Natural killer cell treated with Interleukin-12 subunit alpha and Interleukin-12 subunit beta and Interleukin-15 and Interleukin-18, amount 100 ng/mL, for 72 hours (primary cell): ENCODE results near the gene TSPAN9. TPM values are rescaled to one million over a fixed set of nuclear protein-coding genes. Genes with fewer than 3 reads are reported as not detected.

Experiments
- ATAC-seq, 2 donors: fragments of 150-1000 bp; cut with Tn5 transposase in 1 of 2; sonication (Bioruptor Pico), chemical (Tn5 transposase) in 1 of 2; 2 replicates each; pipeline ENCODE4 v1.10.0; 2021
- DNase-seq: peaks from one replicate; pipeline ENCODE4 v3.0.0; 2022; ENCODE audit warnings: low spot score
- H3K27ac Mint-ChIP-seq, 2 donors: 1 replicate in 1 of 2; 2 replicates in 1 of 2; pipeline ENCODE4 v1.8.0; 2022; ENCODE audit warnings: mixed read lengths in 2 of 2, mild to moderate bottlenecking in 1 of 2, moderate library complexity in 1 of 2
- H3K27me3 Mint-ChIP-seq, 2 donors: 1 replicate in 1 of 2; 2 replicates in 1 of 2; pipeline ENCODE4 v1.8.0; 2022; ENCODE audit warnings: mixed read lengths in 2 of 2
- H3K36me3 Mint-ChIP-seq: one replicate; pipeline ENCODE4 v1.8.0; 2022; ENCODE audit warnings: mixed read lengths
- H3K4me1 Mint-ChIP-seq, 2 donors: 1 replicate in 1 of 2; 2 replicates in 1 of 2; pipeline ENCODE4 v1.8.0; 2022; ENCODE audit warnings: low read depth in 2 of 2, mixed read lengths in 2 of 2, mild to moderate bottlenecking in 1 of 2
- H3K4me3 Mint-ChIP-seq: one replicate; pipeline ENCODE4 v1.8.0; 2022; ENCODE audit warnings: mixed read lengths
- H3K9me3 Mint-ChIP-seq: 2 replicates; pipeline ENCODE4 v1.8.0; 2022; ENCODE audit warnings: mixed read lengths
- total RNA-seq, 2 donors: library from RNA; stranded (reverse); gene quantifications; one replicate each; pipeline ENCODE4 v1.2.3, GENCODE V29; 2022

Gene TSPAN9
- total RNA-seq, 2 donors from 2014 or later, result 0.10 TPM; not detected in 1

DNA sequence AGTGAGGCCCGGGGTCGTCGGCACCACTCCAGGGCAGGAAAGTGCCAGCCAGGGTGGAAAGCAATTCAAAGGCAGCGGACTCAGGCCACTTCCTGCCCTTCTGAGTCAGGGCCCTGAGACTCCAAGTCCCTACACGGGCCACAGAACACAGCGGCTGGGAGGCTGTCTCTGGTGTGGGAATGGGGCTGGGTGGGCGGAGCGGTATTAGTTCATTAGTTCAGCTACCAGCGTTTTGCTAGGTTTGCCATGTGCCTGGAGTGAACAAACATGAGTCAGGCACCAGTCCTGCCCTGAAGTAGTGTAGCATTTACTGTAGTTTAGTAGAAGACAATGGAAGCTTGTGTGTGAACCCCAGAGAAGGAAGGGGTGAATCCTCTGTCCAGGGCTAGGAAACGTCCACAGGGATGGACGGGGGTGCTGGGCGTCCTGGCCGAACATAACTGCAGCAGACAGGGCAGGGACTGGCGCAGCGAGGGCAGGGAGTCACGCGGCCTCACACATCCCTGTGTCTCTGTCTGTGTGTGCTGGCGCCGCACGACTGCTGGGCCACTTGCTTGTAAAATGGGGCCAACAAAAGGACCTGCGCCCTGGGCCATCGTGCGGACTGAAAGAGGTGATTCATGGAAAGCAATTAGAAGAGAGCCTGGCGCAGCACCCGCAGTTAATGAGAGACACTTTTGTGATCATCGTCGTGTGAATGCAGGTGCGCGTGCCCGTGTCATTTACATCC, 227.4 kb downstream of the TSPAN9 start:
- Mint-ChIP-seq H3K27ac (no peak overlapping the region), H3K4me3 (no peak overlapping the region), H3K4me1 (peaks cover 10 to 12% of the 10 kb centered on the region in 2 donors), H3K36me3 (no peaks in the 10 kb centered on the region), H3K27me3 (peaks cover 0 to 11% of the 10 kb centered on the region in 2 donors), H3K9me3 (no peaks in the 10 kb centered on the region)
- no peak for DNase-seq
- ATAC-seq, result no peak

- Mint-ChIP-seq H3K27me3 (peaks cover 0 to 6% of the 10 kb centered on the region in 2 donors), H3K4me1 (peaks cover 2 to 4% of the 10 kb centered on the region in 2 donors), H3K27ac (no peak overlapping the region), H3K9me3 (no peaks in the 10 kb centered on the region), H3K36me3 (no peaks in the 10 kb centered on the region), H3K4me3 (no peak overlapping the region)
- DNase-seq, result no peak
- no peak for ATAC-seq
Observed at GRCh38 chr12:3305464-3305863, 228.3 kb downstream of the TSPAN9 start.

DNA sequence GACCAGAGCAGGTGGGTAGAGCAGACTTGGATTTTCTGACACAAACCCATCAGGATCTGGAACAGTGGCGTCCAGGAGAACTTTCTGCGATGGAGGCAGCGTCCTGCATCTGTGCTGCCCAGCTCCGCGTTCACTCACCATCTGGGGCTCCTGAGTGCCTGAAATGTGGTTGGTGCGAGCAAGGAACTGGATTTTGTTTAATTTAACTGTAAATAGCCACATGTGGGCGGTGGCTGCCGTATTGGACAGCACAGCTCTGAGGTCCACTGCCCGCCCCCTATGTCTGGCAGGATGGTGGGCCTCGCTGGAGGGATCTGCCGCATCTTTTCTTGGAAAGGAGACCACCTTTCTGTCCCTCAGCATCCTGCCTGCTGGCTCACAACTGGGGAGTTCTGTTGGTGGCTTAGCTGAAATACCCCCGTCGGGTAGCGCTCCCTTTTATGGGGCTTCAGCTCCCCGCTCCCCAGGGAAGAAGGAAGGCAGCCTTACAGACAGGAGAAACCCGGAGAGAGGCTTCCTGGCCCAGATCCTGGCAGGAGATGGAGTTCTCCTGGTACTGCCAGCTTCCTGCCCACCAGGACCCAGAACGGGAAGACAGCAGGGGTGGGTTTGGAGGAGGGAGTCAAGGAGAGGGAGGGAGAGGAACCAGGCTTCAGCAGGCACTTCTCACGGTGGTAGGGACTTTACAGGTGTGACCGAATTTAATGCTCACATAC, 228.9 kb downstream of the TSPAN9 start:
- H3K27ac Mint-ChIP-seq, result no peak overlapping the region
- H3K4me1 Mint-ChIP-seq, result no peaks in the 10 kb centered on the region
- H3K9me3 Mint-ChIP-seq, result no peaks in the 10 kb centered on the region
- H3K36me3 Mint-ChIP-seq, result no peaks in the 10 kb centered on the region
- no peak for DNase-seq
- ATAC-seq, result no peak
- H3K4me3 Mint-ChIP-seq, result no peak overlapping the region
- peaks cover 0 to 4% of the 10 kb centered on the region in 2 donors for H3K27me3 Mint-ChIP-seq

- Mint-ChIP-seq H3K27me3 (peaks cover 0 to 9% of the 10 kb centered on the region in 2 donors), H3K4me1 (no peaks in the 10 kb centered on the region), H3K36me3 (no peaks in the 10 kb centered on the region), H3K27ac (no peak overlapping the region), H3K9me3 (no peaks in the 10 kb centered on the region), H3K4me3 (no peak overlapping the region)
- DNase-seq (no peak), ATAC-seq (no peak)
Observed at GRCh38 chr12:3307389-3307788, 230.2 kb downstream of the TSPAN9 start.

GRCh38 chr12:3308063-3308462, 230.9 kb downstream of the TSPAN9 start:
- Mint-ChIP-seq H3K36me3 (no peaks in the 10 kb centered on the region), H3K4me3 (no peak overlapping the region), H3K9me3 (no peaks in the 10 kb centered on the region), H3K27ac (no peak overlapping the region), H3K4me1 (no peaks in the 10 kb centered on the region), H3K27me3 (peaks cover 0 to 9% of the 10 kb centered on the region in 2 donors)
- DNase-seq, result no peak
- no peak for ATAC-seq

DNA sequence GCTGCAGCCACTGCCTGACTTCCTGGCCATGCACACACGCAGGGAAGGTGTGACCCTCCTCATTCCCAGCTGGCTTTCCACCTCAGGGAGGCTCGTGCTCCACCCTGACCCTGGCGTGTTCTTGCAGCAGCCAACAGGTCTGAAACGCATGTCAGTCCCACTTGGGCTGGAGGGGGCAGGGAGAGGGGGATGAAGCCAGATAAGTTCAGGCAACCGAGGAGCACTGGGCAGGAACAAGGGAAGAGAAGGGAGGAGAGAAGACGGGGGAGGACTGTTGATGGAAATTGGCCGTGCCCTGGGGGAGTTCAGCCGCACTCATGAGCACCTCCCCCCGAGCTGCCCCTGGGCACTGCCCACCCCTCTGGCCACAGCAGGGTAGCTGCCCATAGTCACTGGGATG, 231.4 kb downstream of the TSPAN9 start:
- Mint-ChIP-seq H3K36me3 (no peaks in the 10 kb centered on the region), H3K9me3 (no peaks in the 10 kb centered on the region), H3K27ac (no peak overlapping the region), H3K27me3 (peaks cover 0 to 11% of the 10 kb centered on the region in 2 donors), H3K4me1 (no peaks in the 10 kb centered on the region), H3K4me3 (no peak overlapping the region)
- no peak for DNase-seq
- ATAC-seq, result no peak

- no peak overlapping the region for H3K27ac Mint-ChIP-seq
- no peaks in the 10 kb centered on the region for H3K36me3 Mint-ChIP-seq
Observed at GRCh38 chr12:3309805-3310204, 232.6 kb downstream of the TSPAN9 start.

GRCh38 chr12:3310271-3311026, 233.3 kb downstream of the TSPAN9 start:
- no peak overlapping the region for H3K27ac Mint-ChIP-seq
- H3K27me3 Mint-ChIP-seq, result peaks cover 8 to 18% of the 10 kb centered on the region in 2 donors
- H3K9me3 Mint-ChIP-seq, result no peaks in the 10 kb centered on the region
- H3K4me1 Mint-ChIP-seq, result no peaks in the 10 kb centered on the region
- ATAC-seq, result no peak
- no peak for DNase-seq
- H3K4me3 Mint-ChIP-seq, result no peak overlapping the region
- no peaks in the 10 kb centered on the region for H3K36me3 Mint-ChIP-seq

More at GRCh38 chr12:3309805-3310204, 232.6 kb downstream of the TSPAN9 start:
- no peak for DNase-seq
- ATAC-seq, result no peak
- no peaks in the 10 kb centered on the region for H3K9me3 Mint-ChIP-seq
- peaks cover 2 to 16% of the 10 kb centered on the region in 2 donors for H3K27me3 Mint-ChIP-seq
- H3K4me3 Mint-ChIP-seq, result no peak overlapping the region
- no peaks in the 10 kb centered on the region for H3K4me1 Mint-ChIP-seq

- Mint-ChIP-seq H3K27ac (no peak overlapping the region), H3K4me3 (no peak overlapping the region), H3K9me3 (no peaks in the 10 kb centered on the region), H3K4me1 (no peaks in the 10 kb centered on the region), H3K27me3 (peaks cover 10 to 18% of the 10 kb centered on the region in 2 donors), H3K36me3 (no peaks in the 10 kb centered on the region)
- DNase-seq, result no peak
- ATAC-seq, result no peak
Observed at GRCh38 chr12:3311027-3311402, 233.8 kb downstream of the TSPAN9 start.

DNA sequence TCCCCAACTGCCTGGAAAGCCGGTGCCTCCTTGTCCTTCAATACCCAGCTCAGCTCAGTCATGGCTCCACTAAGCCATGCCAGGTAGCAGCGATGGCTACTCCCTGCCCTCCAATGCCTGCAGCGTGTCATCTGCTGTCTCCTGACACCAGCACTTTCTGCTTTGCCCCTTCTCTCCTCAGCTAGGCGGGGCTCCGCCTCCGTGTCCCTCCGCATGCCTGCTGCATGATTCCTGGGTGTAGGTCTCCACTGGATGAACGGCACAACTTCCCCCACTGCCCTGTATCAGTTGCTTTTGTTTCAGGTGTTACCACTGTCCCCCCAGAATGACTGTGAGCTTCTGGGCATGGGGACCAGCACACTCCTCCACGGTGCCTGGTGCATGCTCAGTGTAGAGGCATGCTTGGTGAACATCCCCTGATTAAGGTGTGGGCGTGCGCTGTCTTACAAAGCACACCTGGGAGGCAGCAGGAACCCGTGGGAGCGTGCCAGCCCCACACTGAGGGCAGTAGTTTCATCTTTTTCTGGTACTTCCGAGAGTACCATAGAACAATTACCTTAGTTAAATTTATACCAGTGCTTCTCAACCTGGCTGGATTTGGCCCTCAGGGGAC, 234.4 kb downstream of the TSPAN9 start:
- H3K36me3 Mint-ChIP-seq, result no peaks in the 10 kb centered on the region
- no peak overlapping the region for H3K27ac Mint-ChIP-seq
- no peaks in the 10 kb centered on the region for H3K4me1 Mint-ChIP-seq
- H3K9me3 Mint-ChIP-seq, result no peaks in the 10 kb centered on the region
- no peak for DNase-seq
- ATAC-seq, result no peak
- peaks cover 10 to 18% of the 10 kb centered on the region in 2 donors for H3K27me3 Mint-ChIP-seq
- no peak overlapping the region for H3K4me3 Mint-ChIP-seq

- H3K9me3 Mint-ChIP-seq, result no peaks in the 10 kb centered on the region
- H3K27ac Mint-ChIP-seq, result no peak overlapping the region
- no peak overlapping the region for H3K4me3 Mint-ChIP-seq
Observed at GRCh38 chr12:3313066-3313465, 235.9 kb downstream of the TSPAN9 start.

GRCh38 chr12:3313675-3314663, 236.8 kb downstream of the TSPAN9 start:
- Mint-ChIP-seq H3K36me3 (no peaks in the 10 kb centered on the region), H3K4me3 (no peak overlapping the region), H3K27ac (no peak overlapping the region), H3K4me1 (no peaks in the 10 kb centered on the region), H3K9me3 (no peaks in the 10 kb centered on the region), H3K27me3 (peaks cover 10 to 14% of the 10 kb centered on the region in 2 donors)
- ATAC-seq (peak; percentile 26 to 43), DNase-seq (no peak)

More at GRCh38 chr12:3313066-3313465, 235.9 kb downstream of the TSPAN9 start:
- peaks cover 10 to 16% of the 10 kb centered on the region in 2 donors for H3K27me3 Mint-ChIP-seq
- H3K4me1 Mint-ChIP-seq, result no peaks in the 10 kb centered on the region
- ATAC-seq (no peak), DNase-seq (no peak)
- H3K36me3 Mint-ChIP-seq, result no peaks in the 10 kb centered on the region
